Measurements from ENCODE around the gene ZNF837. TPM values are rescaled to one million over a fixed set of nuclear protein-coding genes. Genes with fewer than 3 reads are reported as not detected.

Gene ZNF837
- total RNA-seq, 1 experiment from 2014 or later: 4.9 TPM

DNA sequence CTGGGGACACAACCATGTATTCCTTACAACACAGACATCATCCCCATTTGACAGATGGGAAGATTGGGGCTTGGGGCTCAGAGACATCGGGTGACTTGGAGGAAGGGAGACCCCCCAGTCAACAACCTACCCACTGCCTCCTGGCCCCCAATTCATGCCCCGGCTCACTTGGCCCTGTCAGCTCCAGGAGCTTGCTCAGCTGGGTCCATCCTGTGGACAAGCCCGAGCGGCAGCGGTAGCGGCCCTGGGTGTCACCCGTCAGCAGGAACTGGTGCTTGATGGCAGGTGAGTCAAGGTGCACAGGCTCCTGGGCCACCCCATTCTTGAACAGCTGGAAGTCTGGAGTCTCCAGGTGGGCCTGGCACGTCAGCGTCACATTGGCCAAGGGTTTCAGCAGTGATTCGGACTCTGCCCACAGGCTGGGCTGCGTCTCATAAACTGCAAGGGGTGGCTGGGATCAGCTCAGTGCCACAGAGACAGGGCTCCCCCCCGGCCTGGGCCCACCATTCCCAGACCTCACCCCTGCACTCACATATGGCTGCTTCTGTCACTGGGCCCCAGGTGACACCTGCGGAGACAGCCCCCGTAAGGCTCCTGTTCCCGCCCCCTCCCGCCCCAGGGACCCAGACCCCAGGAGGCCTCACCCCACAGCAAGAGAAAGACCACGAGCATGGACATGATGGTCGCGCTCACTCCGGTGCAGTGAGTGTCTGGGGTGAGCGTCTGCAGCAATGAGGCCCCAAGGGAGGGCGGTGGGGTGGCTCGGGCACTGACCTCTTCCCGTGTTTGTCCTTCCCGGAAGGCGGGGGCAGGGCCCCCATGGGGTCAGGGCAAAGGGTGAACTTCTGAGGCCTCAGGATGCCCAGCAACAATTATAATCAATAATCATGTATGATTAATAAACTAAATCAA lies 27.8 kb downstream of the ZNF837 start, which contains the start of gene A1BG (continued):
- TF ChIP-seq, protein P1, sequence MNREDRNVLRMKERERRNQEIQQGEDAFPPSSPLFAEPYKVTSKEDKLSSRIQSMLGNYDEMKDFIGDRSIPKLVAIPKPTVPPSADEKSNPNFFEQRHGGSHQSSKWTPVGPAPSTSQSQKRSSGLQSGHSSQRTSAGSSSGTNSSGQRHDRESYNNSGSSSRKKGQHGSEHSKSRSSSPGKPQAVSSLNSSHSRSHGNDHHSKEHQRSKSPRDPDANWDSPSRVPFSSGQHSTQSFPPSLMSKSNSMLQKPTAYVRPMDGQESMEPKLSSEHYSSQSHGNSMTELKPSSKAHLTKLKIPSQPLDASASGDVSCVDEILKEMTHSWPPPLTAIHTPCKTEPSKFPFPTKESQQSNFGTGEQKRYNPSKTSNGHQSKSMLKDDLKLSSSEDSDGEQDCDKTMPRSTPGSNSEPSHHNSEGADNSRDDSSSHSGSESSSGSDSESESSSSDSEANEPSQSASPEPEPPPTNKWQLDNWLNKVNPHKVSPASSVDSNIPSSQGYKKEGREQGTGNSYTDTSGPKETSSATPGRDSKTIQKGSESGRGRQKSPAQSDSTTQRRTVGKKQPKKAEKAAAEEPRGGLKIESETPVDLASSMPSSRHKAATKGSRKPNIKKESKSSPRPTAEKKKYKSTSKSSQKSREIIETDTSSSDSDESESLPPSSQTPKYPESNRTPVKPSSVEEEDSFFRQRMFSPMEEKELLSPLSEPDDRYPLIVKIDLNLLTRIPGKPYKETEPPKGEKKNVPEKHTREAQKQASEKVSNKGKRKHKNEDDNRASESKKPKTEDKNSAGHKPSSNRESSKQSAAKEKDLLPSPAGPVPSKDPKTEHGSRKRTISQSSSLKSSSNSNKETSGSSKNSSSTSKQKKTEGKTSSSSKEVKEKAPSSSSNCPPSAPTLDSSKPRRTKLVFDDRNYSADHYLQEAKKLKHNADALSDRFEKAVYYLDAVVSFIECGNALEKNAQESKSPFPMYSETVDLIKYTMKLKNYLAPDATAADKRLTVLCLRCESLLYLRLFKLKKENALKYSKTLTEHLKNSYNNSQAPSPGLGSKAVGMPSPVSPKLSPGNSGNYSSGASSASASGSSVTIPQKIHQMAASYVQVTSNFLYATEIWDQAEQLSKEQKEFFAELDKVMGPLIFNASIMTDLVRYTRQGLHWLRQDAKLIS (CRISPR knock-in tag; IDR thresholded peaks at IDR 0.05; ENCODE audit: borderline replicate concordance): no peak
- TF ChIP-seq EMX1 (CRISPR knock-in tag; IDR thresholded peaks at IDR 0.05): no peak
- TF ChIP-seq, protein P2, sequence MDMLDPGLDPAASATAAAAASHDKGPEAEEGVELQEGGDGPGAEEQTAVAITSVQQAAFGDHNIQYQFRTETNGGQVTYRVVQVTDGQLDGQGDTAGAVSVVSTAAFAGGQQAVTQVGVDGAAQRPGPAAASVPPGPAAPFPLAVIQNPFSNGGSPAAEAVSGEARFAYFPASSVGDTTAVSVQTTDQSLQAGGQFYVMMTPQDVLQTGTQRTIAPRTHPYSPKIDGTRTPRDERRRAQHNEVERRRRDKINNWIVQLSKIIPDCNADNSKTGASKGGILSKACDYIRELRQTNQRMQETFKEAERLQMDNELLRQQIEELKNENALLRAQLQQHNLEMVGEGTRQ (CRISPR knock-in tag; IDR thresholded peaks at IDR 0.05): no peak
- TF ChIP-seq, protein P3, sequence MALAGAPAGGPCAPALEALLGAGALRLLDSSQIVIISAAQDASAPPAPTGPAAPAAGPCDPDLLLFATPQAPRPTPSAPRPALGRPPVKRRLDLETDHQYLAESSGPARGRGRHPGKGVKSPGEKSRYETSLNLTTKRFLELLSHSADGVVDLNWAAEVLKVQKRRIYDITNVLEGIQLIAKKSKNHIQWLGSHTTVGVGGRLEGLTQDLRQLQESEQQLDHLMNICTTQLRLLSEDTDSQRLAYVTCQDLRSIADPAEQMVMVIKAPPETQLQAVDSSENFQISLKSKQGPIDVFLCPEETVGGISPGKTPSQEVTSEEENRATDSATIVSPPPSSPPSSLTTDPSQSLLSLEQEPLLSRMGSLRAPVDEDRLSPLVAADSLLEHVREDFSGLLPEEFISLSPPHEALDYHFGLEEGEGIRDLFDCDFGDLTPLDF (CRISPR knock-in tag; IDR thresholded peaks at IDR 0.05): no peak
- no peak for TF ChIP-seq RELA (CRISPR knock-in tag; IDR thresholded peaks at IDR 0.05; ENCODE audit: borderline replicate concordance)
- no peak for TF ChIP-seq CBFB (CRISPR knock-in tag; IDR thresholded peaks at IDR 0.05; ENCODE audit: low read depth)

DNA sequence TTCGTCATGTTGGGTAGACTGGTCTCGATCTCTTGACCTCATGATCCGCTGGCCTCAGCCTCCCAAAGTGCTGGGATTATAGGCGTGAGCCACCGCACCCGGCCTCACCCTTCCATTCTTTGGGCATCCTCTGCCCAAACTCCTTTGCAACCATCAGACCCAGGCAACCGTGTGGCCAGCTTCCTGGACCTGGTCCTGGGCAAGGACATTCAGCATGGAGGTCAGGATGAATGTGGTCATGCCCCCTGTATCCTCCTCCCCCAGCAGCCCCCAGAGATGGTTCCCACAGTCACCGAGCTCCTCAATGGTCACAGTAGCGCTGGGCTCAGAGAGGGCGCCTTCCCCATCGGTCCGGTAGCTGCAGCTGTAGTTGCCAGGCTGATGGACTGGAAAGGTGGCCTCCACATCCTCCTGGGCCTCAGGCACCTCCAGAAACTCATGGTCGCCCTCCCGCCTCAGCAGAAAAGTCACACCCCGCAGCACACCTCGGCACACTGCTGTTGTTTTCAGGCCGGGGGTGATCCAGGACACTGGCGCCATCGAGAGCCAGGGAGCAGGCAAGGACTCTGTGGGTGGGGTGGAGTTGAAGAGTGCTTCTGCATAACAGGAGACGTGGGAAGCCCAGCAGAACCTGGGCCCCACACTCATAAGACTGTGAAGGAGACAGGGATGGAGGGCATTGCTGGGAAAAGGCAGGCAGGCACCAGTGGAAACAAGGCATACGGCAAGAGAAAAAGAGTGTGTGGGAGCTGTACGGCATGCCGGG lies 28.7 kb downstream of the ZNF837 start:
- DNase-seq (ENCODE audit: low spot score): no peak
- Mint-ChIP-seq H3K27me3 (ENCODE audit: low read depth) (peaks cover 33% of the 10 kb centered on the region), H3K27ac (peak overlapping the region; percentile 61; the same call in 1 of the 2 replicates), H3K4me1 (peaks cover 3% of the 10 kb centered on the region; the same call in 1 of the 2 replicates), H3K9me3 (no peaks in the 10 kb centered on the region), H3K36me3 (no peaks in the 10 kb centered on the region), H3K4me3 (no peak overlapping the region)
- no peak for TF ChIP-seq NR2C2 (CRISPR knock-in tag; IDR thresholded peaks at IDR 0.05)
- TF ChIP-seq, protein P4, sequence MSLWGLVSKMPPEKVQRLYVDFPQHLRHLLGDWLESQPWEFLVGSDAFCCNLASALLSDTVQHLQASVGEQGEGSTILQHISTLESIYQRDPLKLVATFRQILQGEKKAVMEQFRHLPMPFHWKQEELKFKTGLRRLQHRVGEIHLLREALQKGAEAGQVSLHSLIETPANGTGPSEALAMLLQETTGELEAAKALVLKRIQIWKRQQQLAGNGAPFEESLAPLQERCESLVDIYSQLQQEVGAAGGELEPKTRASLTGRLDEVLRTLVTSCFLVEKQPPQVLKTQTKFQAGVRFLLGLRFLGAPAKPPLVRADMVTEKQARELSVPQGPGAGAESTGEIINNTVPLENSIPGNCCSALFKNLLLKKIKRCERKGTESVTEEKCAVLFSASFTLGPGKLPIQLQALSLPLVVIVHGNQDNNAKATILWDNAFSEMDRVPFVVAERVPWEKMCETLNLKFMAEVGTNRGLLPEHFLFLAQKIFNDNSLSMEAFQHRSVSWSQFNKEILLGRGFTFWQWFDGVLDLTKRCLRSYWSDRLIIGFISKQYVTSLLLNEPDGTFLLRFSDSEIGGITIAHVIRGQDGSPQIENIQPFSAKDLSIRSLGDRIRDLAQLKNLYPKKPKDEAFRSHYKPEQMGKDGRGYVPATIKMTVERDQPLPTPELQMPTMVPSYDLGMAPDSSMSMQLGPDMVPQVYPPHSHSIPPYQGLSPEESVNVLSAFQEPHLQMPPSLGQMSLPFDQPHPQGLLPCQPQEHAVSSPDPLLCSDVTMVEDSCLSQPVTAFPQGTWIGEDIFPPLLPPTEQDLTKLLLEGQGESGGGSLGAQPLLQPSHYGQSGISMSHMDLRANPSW (CRISPR knock-in tag; conservative IDR thresholded peaks at IDR 0.05; ENCODE audit: low read depth): no peak
- no peak for TF ChIP-seq ZBTB21 (CRISPR knock-in tag; IDR thresholded peaks at IDR 0.05; ENCODE audit: borderline replicate concordance)
- no peak for ATAC-seq
- ChIA-PET CTCF (interaction anchor here (2.5 kb wide), 1 partner anchor 12 kb away, joined by 11 read pairs; no protein-coding TSS in a partner anchor), POLR2A (interaction anchor here (1.0 kb wide), 1 partner anchor 11 kb away, joined by 4 read pairs; the partner anchor contains the start of gene ZNF497)

DNA sequence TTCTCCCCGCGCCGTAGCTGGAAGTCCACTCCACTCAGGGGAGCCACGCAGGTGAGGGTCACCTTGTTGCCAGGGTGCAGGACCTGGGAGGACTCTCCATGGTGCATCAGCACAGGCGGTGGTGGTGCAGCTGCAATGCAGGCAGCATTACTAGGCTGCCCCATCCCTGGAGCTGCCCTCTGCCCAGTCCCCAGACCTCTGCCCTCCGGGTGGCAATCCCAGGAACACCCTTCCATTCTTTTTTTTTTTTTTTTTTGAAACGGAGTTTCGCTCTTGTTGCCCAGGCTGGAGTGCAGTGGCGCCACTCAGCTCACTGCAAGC lies 29.3 kb downstream of the ZNF837 start:
- ATAC-seq (no peak), DNase-seq (ENCODE audit: low spot score) (no peak)
- H3K4me3 Mint-ChIP-seq: no peak overlapping the region
- no peak for TF ChIP-seq ZNF232 (CRISPR knock-in tag; IDR thresholded peaks at IDR 0.05)
- TF ChIP-seq NFATC4 (CRISPR knock-in tag; IDR thresholded peaks at IDR 0.05): no peak
- TF ChIP-seq NR3C1 (CRISPR knock-in tag; conservative IDR thresholded peaks at IDR 0.05; ENCODE audit: low read depth): no peak
- TF ChIP-seq IRF2 (CRISPR knock-in tag; IDR thresholded peaks at IDR 0.05; ENCODE audit: borderline replicate concordance, low read depth): no peak
- TF ChIP-seq CREM (CRISPR knock-in tag; IDR thresholded peaks at IDR 0.05): no peak
- TF ChIP-seq RELA (CRISPR knock-in tag; IDR thresholded peaks at IDR 0.05; ENCODE audit: borderline replicate concordance): no peak
- TF ChIP-seq ETV6 (CRISPR knock-in tag; IDR thresholded peaks at IDR 0.05): no peak
- TF ChIP-seq, protein P5, sequence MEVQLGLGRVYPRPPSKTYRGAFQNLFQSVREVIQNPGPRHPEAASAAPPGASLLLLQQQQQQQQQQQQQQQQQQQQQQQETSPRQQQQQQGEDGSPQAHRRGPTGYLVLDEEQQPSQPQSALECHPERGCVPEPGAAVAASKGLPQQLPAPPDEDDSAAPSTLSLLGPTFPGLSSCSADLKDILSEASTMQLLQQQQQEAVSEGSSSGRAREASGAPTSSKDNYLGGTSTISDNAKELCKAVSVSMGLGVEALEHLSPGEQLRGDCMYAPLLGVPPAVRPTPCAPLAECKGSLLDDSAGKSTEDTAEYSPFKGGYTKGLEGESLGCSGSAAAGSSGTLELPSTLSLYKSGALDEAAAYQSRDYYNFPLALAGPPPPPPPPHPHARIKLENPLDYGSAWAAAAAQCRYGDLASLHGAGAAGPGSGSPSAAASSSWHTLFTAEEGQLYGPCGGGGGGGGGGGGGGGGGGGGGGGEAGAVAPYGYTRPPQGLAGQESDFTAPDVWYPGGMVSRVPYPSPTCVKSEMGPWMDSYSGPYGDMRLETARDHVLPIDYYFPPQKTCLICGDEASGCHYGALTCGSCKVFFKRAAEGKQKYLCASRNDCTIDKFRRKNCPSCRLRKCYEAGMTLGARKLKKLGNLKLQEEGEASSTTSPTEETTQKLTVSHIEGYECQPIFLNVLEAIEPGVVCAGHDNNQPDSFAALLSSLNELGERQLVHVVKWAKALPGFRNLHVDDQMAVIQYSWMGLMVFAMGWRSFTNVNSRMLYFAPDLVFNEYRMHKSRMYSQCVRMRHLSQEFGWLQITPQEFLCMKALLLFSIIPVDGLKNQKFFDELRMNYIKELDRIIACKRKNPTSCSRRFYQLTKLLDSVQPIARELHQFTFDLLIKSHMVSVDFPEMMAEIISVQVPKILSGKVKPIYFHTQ (CRISPR knock-in tag; IDR thresholded peaks at IDR 0.05): no peak
- peaks cover 3% of the 10 kb centered on the region; the same call in 1 of the 2 replicates for H3K4me1 Mint-ChIP-seq
- H3K36me3 Mint-ChIP-seq: no peaks in the 10 kb centered on the region
- H3K27me3 Mint-ChIP-seq (ENCODE audit: low read depth): peaks cover 39% of the 10 kb centered on the region
- H3K27ac Mint-ChIP-seq: no peak overlapping the region
- no peaks in the 10 kb centered on the region for H3K9me3 Mint-ChIP-seq
- POLR2A ChIA-PET: interaction anchor here (1.0 kb wide), 1 partner anchor 11 kb away, joined by 4 read pairs; the partner anchor contains the start of gene ZNF497
- CTCF ChIA-PET: no interaction called here
